Type B pancreatic cell (in vitro differentiated cells): ENCODE measurements around the gene ILDR2. TPM values are rescaled to one million over a fixed set of nuclear protein-coding genes. Genes with fewer than 3 reads are reported as not detected.

Experiments
- DNase-seq: peaks from one replicate; pipeline ENCODE4 v3.0.0; 2021; ENCODE audit warnings: mixed read lengths; ENCODE audit not compliant: unreplicated experiment; ENCODE audit errors: extremely low spot score
- H3K27ac Mint-ChIP-seq: 2 replicates; pipeline ENCODE4 v1.8.0; 2021; ENCODE audit warnings: mild to moderate bottlenecking, mixed read lengths
- H3K27me3 Mint-ChIP-seq: 2 replicates; pipeline ENCODE4 v1.8.0; 2021; ENCODE audit warnings: mixed read lengths
- H3K36me3 Mint-ChIP-seq: 2 replicates; pipeline ENCODE4 v1.8.0; 2021; ENCODE audit warnings: mixed read lengths
- H3K4me1 Mint-ChIP-seq: one replicate; pipeline ENCODE4 v1.8.0; 2021; ENCODE audit warnings: mixed read lengths; ENCODE audit not compliant: unreplicated experiment
- H3K4me3 Mint-ChIP-seq: 2 replicates; pipeline ENCODE4 v1.8.0; 2021; ENCODE audit warnings: mild to moderate bottlenecking, mixed read lengths
- H3K9me3 Mint-ChIP-seq: 2 replicates; pipeline ENCODE4 v1.8.0; 2021; ENCODE audit warnings: mixed read lengths
- total RNA-seq: library from RNA; stranded (reverse); gene quantifications from 2 replicates; pipeline ENCODE4 v1.2.1, GENCODE V29; 2021; ENCODE audit warnings: low replicate concordance
- TF ChIP-seq, protein P1 (sequence below): fragments of 200-600 bp; sonication (generic); conservative IDR thresholded peaks from 2 replicates; pipeline ENCODE4 v1.5.0; 2021; ENCODE audit warnings: antibody characterized with exemption, mild to moderate bottlenecking

The ILDR2 gene
- total RNA-seq, 1 donor from 2014 or later = 48.7 TPM

DNA sequence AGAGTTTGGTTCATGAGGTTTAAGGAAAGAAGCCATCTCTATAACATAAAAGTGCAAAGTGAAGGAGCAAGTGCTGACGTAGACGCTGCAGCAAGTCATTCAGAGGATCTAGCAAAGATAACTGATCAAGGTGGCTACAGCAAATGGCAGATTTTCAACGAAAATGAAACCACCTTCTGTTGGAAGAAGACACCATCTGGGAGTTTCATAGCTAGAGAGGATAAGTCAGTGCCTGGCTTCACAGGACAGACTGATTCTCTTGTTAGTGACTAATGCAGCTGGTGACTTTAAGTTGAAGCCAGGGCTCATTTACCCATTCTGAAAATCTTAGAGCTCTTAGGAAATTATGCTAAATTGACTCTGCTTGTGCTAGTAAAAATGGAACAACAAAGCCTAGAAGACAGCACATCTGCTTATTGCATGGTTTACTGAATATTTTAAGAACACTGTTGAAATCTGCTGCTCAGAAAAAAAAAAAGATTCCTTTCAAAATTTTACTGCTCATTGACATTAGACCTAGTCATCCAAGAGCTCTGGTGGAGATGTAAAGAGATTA is 24.2 kb upstream of the ILDR2 start:
- TF ChIP-seq, protein P1, sequence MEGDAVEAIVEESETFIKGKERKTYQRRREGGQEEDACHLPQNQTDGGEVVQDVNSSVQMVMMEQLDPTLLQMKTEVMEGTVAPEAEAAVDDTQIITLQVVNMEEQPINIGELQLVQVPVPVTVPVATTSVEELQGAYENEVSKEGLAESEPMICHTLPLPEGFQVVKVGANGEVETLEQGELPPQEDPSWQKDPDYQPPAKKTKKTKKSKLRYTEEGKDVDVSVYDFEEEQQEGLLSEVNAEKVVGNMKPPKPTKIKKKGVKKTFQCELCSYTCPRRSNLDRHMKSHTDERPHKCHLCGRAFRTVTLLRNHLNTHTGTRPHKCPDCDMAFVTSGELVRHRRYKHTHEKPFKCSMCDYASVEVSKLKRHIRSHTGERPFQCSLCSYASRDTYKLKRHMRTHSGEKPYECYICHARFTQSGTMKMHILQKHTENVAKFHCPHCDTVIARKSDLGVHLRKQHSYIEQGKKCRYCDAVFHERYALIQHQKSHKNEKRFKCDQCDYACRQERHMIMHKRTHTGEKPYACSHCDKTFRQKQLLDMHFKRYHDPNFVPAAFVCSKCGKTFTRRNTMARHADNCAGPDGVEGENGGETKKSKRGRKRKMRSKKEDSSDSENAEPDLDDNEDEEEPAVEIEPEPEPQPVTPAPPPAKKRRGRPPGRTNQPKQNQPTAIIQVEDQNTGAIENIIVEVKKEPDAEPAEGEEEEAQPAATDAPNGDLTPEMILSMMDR = no peak
- Mint-ChIP-seq H3K4me3 (no peak overlapping the region), H3K36me3 (no peaks in the 10 kb centered on the region), H3K27me3 (no peaks in the 10 kb centered on the region), H3K9me3 (peaks cover 4% of the 10 kb centered on the region), H3K4me1 (no peaks in the 10 kb centered on the region), H3K27ac (no peak overlapping the region)
- no peak for DNase-seq

DNA sequence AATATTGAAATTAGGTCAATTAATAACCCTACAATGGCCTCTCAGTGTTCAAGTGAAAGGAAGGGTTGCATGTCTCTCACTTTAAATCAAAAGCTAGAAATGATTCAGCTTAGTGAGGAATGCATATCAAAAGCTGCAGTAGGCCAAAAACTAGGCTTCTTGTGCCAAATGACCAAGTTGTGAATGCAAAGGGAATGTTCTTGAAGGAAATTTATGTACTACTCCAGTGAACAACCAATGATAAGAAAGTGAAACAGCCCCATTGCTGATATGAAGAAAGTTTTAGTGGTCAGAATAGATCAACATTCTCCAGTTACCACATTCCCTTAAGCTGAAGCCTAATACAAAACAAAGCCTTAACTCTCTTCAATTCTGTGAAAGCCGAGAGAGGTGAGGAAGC is 23.7 kb upstream of the ILDR2 start:
- Mint-ChIP-seq H3K9me3 (peaks cover 4% of the 10 kb centered on the region), H3K36me3 (no peaks in the 10 kb centered on the region), H3K27ac (no peak overlapping the region), H3K4me1 (no peaks in the 10 kb centered on the region), H3K27me3 (no peaks in the 10 kb centered on the region), H3K4me3 (no peak overlapping the region)
- DNase-seq = no peak
- TF ChIP-seq, protein P1 = no peak

DNA sequence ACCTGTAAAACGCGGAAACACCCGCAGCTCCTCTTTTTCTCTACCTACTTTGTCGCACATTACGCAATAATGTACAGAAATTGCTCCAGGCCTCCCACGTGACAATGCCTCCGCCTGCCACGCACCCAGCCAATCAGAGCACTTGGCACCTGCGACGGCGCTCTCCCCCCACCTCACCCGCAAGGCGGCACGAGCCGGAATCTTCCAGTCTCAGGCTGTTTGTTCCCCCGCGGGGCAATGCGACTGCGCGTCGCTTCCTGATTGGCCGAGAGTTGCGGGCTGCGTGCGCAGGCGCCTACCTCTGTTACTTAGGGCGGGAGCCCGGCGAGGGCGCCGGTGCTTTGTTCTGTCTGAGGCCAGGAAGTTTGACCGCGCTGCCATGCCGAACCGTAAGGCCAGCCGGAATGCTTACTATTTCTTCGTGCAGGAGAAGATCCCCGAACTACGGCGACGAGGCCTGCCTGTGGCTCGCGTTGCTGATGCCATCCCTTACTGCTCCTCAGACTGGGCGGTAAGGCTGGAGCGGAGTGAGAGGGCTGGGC is 13.7 kb upstream of the ILDR2 start, which contains the start of gene MAEL:
MAEL (plus strand) TSS at position 307 of the 542 bp plus-strand sequence; CDS start at position 380, 73 bp downstream.
- TF ChIP-seq, protein P1 = no peak
- DNase-seq = no peak
- H3K9me3 Mint-ChIP-seq = no peaks in the 10 kb centered on the region
- peaks cover 14% of the 10 kb centered on the region for H3K27me3 Mint-ChIP-seq
- no peaks in the 10 kb centered on the region for H3K36me3 Mint-ChIP-seq
- no peaks in the 10 kb centered on the region for H3K4me1 Mint-ChIP-seq
- no peak within 1 kb of the TSS for H3K4me3 Mint-ChIP-seq
- no peak within 1 kb of the TSS for H3K27ac Mint-ChIP-seq

GRCh38 chr1:166981589-166981988 is 6.2 kb upstream of the ILDR2 start:
- TF ChIP-seq, protein P1 = no peak
- Mint-ChIP-seq H3K9me3 (no peaks in the 10 kb centered on the region), H3K4me3 (no peak overlapping the region), H3K27ac (no peak overlapping the region), H3K36me3 (no peaks in the 10 kb centered on the region), H3K27me3 (peaks cover 35% of the 10 kb centered on the region), H3K4me1 (no peaks in the 10 kb centered on the region)
- DNase-seq = no peak

DNA sequence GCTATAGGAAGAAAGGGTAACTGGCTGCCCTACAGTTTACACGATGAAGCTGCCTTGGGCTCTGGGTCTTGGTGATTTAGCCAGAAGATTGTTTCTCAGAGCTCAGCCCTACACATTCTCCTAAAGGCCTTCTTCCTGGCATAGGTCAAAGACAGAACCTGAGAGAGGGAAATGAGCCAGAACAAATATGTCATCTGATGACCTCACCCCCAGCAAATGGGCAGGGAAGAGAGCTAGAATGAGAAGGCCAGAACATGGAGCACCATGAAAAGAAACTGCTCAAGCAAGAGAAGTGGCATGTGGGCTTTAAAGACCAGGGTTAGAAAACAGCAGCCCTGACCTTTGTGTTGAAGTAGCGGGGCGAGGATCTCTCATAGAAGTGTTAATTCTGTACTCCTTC is 5.5 kb upstream of the ILDR2 start:
- no peak for DNase-seq
- H3K4me3 Mint-ChIP-seq = no peak overlapping the region
- no peaks in the 10 kb centered on the region for H3K36me3 Mint-ChIP-seq
- H3K27ac Mint-ChIP-seq = no peak overlapping the region
- peaks cover 43% of the 10 kb centered on the region for H3K27me3 Mint-ChIP-seq
- TF ChIP-seq, protein P1 = no peak
- H3K4me1 Mint-ChIP-seq = no peaks in the 10 kb centered on the region
- H3K9me3 Mint-ChIP-seq = no peaks in the 10 kb centered on the region
